ENCODE data around the gene ACRV1. TPM values are rescaled to one million over a fixed set of nuclear protein-coding genes. Genes with fewer than 3 reads are reported as not detected.
A peak's percentile ranks its signal among the peaks of the same experiment; 100 is the strongest.
"Not testable (repeated sequence)": the region's sequence is repeated elsewhere in the genome, so short reads cannot be mapped to it uniquely, and the experiment has no call there.

Gene ACRV1
- not detected for total RNA-seq

GRCh38 chr11:125680747-125681146, at the start of gene ACRV1:
ACRV1 (minus strand) TSS chr11:125680847; CDS start chr11:125680780, 67 bp downstream.
- DNase-seq (ENCODE audit: low spot score) = no peak
- no peak for ATAC-seq

GRCh38 chr11:125728969-125729368, 48.3 kb upstream of the ACRV1 start:
- no peak for DNase-seq (ENCODE audit: low spot score)
- no peak for ATAC-seq

GRCh38 chr11:125724125-125724524, 43.5 kb upstream of the ACRV1 start:
- peak; percentile 62 for ATAC-seq
- no peak for DNase-seq (ENCODE audit: low spot score)

GRCh38 chr11:125720781-125721180, 40.1 kb upstream of the ACRV1 start:
- no peak for DNase-seq (ENCODE audit: low spot score)
- no peak for ATAC-seq

- not testable (repeated sequence) for DNase-seq (ENCODE audit: low spot score); ATAC-seq
Observed at GRCh38 chr11:125704686-125705085, 24.0 kb upstream of the ACRV1 start.

- no peak for ATAC-seq
Observed at GRCh38 chr11:125701858-125702621, 21.4 kb upstream of the ACRV1 start.

GRCh38 chr11:125701018-125701610, 20.5 kb upstream of the ACRV1 start:
- no peak for ATAC-seq
- DNase-seq (ENCODE audit: low spot score) = no peak

More at GRCh38 chr11:125701858-125702621, 21.4 kb upstream of the ACRV1 start:
- no peak for DNase-seq (ENCODE audit: low spot score)

GRCh38 chr11:125694951-125695350, 14.3 kb upstream of the ACRV1 start:
- DNase-seq (ENCODE audit: low spot score) = no peak
- ATAC-seq = no peak

- DNase-seq (ENCODE audit: low spot score) = no peak
- ATAC-seq = no peak
Observed at GRCh38 chr11:125692887-125693286, 12.2 kb upstream of the ACRV1 start.

GRCh38 chr11:125690006-125690405, 9.4 kb upstream of the ACRV1 start:
- DNase-seq (ENCODE audit: low spot score) = no peak
- no peak for ATAC-seq

GRCh38 chr11:125689274-125689859, 8.7 kb upstream of the ACRV1 start:
- ATAC-seq = no peak

GRCh38 chr11:125688632-125689031, 8.0 kb upstream of the ACRV1 start:
- DNase-seq (ENCODE audit: low spot score) = no peak
- ATAC-seq = no peak

More at GRCh38 chr11:125689274-125689859, 8.7 kb upstream of the ACRV1 start:
- no peak for DNase-seq (ENCODE audit: low spot score)

GRCh38 chr11:125688066-125688465, 7.4 kb upstream of the ACRV1 start:
- DNase-seq (ENCODE audit: low spot score) (no peak), ATAC-seq (no peak)

- ATAC-seq (no peak), DNase-seq (ENCODE audit: low spot score) (no peak)
Observed at GRCh38 chr11:125685228-125685627, 4.6 kb upstream of the ACRV1 start.

GRCh38 chr11:125679837-125680236, 810 bp downstream of the ACRV1 start:
- no peak for DNase-seq (ENCODE audit: low spot score)
- no peak for ATAC-seq

- no peak for DNase-seq (ENCODE audit: low spot score)
Observed at GRCh38 chr11:125679397-125679796, 1.2 kb downstream of the ACRV1 start.

GRCh38 chr11:125675196-125675595, 5.5 kb downstream of the ACRV1 start:
- DNase-seq (ENCODE audit: low spot score) = no peak
- no peak for ATAC-seq

More at GRCh38 chr11:125679397-125679796, 1.2 kb downstream of the ACRV1 start:
- peak; percentile 37 for ATAC-seq

- no peak for ATAC-seq
Observed at GRCh38 chr11:125674210-125674609, 6.4 kb downstream of the ACRV1 start.

GRCh38 chr11:125671561-125671960, 9.1 kb downstream of the ACRV1 start:
- ATAC-seq (no peak), DNase-seq (ENCODE audit: low spot score) (no peak)

More at GRCh38 chr11:125674210-125674609, 6.4 kb downstream of the ACRV1 start:
- DNase-seq (ENCODE audit: low spot score) = no peak

- ATAC-seq (no peak), DNase-seq (ENCODE audit: low spot score) (no peak)
Observed at GRCh38 chr11:125670172-125670571, 10.5 kb downstream of the ACRV1 start.

GRCh38 chr11:125667151-125667550, 13.5 kb downstream of the ACRV1 start:
- no peak for DNase-seq (ENCODE audit: low spot score)
- no peak for ATAC-seq

- ATAC-seq = no peak
Observed at GRCh38 chr11:125663910-125664309, 16.7 kb downstream of the ACRV1 start.

More at GRCh38 chr11:125663910-125664309, 16.7 kb downstream of the ACRV1 start:
- no peak for DNase-seq (ENCODE audit: low spot score)
